Sigmoid colon (tissue), 7 donors: ENCODE results near the gene DENND2A. TPM values are rescaled to one million over a fixed set of nuclear protein-coding genes. Genes with fewer than 3 reads are reported as not detected.

ENCODE experiments used
- DNase-seq: peaks from one replicate; pipeline ENCODE4 v3.0.0-alpha.2; 2019
- H3K27ac ChIP-seq, 4 donors: fragments of 200-600 bp; sonication (generic); one replicate each; pipeline ENCODE4 v1.5.1; 2016 to 2019; ENCODE audit warnings: mild to moderate bottlenecking in 1 of 4
- H3K27me3 ChIP-seq, 3 donors: fragments of 200-600 bp; sonication (generic); one replicate each; pipeline ENCODE4 v1.5.1; 2019; ENCODE audit warnings: mild to moderate bottlenecking in 1 of 3
- H3K36me3 ChIP-seq, 4 donors: fragments of 200-600 bp; sonication (generic); one replicate each; pipeline ENCODE4 v1.5.1; 2016 to 2019
- H3K4me1 ChIP-seq, 4 donors: fragments of 200-600 bp; sonication (generic); one replicate each; pipeline ENCODE4 v1.5.1; 2017 to 2019
- H3K4me3 ChIP-seq, 4 donors: fragments of 200-600 bp; sonication (generic); one replicate each; pipeline ENCODE4 v1.5.1; 2017 to 2019; ENCODE audit warnings: mild to moderate bottlenecking in 2 of 4, moderate library complexity in 1 of 4
- H3K9me3 ChIP-seq, 4 donors: fragments of 200-600 bp in 3 of 4; sonication (generic) in 3 of 4; one replicate each; pipeline versions ENCODE4 v1.5.1 to v1.6.1; 2013 to 2019
- CTCF ChIP-seq, 4 experiments: fragments of 450-650 bp in 3 of 4; fragments of 200-600 bp in 1 of 4; IDR thresholded peaks; one replicate each; pipeline ENCODE4 v1.5.1; 2016 to 2019; ENCODE audit warnings: antibody characterized with exemption in 4 of 4, mild to moderate bottlenecking in 3 of 4, moderate library complexity in 2 of 4
- EP300 ChIP-seq, 4 donors: sonication (generic); formaldehyde crosslinking; IDR thresholded peaks; one replicate each; pipeline ENCODE4 v1.6.1; 2017; ENCODE audit warnings: antibody characterized with exemption in 4 of 4
- POLR2A ChIP-seq, 2 donors: fragments of 450-650 bp; IDR thresholded peaks; one replicate each; pipeline ENCODE4 v1.6.1; 2016; ENCODE audit warnings: antibody characterized with exemption in 2 of 2, mild to moderate bottlenecking in 2 of 2, moderate library complexity in 2 of 2
- POLR2AphosphoS5 ChIP-seq, 4 donors: sonication (generic); formaldehyde crosslinking; IDR thresholded peaks; one replicate each; pipeline ENCODE4 v1.6.1; 2017; ENCODE audit warnings: antibody characterized with exemption in 4 of 4
- WGBS, 2 donors: extraction: QIAGEN DNeasy Blood & Tissue Kit; methylation state at CpG; one replicate each; pipeline ENCODE4 v1.1.7; 2013; 5-methylcytosine and 5-hydroxymethylcytosine counted together
- intact Hi-C: fragments of 100-400 bp; cut with DNase I; formaldehyde crosslinking; loops from one replicate; pipeline ENCODE4 v1.15.1; 2023
- polyA plus RNA-seq, 3 donors: library from polyadenylated mRNA; stranded (reverse); fragments of 200-250 nt; gene quantifications; one replicate each; pipeline ENCODE4 v1.2.3, GENCODE V29; 2013
- total RNA-seq, 4 donors: library from RNA; depleted of rRNA; stranded (reverse); fragments of >200 nt; gene quantifications; one replicate each; pipeline ENCODE4 v1.1.0, GENCODE V29; 2016
- donor health status: healthy with polysubstance abuse.
- donor health status: Bipolar disorder and iron deficiency.
- donor health status: healthy.

Gene DENND2A, protein sequence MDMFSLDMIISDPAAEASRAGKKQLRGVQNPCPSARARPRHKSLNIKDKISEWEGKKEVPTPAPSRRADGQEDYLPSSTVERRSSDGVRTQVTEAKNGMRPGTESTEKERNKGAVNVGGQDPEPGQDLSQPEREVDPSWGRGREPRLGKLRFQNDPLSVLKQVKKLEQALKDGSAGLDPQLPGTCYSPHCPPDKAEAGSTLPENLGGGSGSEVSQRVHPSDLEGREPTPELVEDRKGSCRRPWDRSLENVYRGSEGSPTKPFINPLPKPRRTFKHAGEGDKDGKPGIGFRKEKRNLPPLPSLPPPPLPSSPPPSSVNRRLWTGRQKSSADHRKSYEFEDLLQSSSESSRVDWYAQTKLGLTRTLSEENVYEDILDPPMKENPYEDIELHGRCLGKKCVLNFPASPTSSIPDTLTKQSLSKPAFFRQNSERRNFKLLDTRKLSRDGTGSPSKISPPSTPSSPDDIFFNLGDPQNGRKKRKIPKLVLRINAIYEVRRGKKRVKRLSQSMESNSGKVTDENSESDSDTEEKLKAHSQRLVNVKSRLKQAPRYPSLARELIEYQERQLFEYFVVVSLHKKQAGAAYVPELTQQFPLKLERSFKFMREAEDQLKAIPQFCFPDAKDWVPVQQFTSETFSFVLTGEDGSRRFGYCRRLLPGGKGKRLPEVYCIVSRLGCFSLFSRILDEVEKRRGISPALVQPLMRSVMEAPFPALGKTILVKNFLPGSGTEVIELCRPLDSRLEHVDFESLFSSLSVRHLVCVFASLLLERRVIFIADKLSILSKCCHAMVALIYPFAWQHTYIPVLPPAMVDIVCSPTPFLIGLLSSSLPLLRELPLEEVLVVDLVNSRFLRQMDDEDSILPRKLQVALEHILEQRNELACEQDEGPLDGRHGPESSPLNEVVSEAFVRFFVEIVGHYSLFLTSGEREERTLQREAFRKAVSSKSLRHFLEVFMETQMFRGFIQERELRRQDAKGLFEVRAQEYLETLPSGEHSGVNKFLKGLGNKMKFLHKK
- 10 to 100 TPM in 3 of 4 donors, 1 to 10 TPM in 1; 7.6 to 38.8 (median 13.6) TPM for total RNA-seq
- 10 to 100 TPM in 1 of 3 donors, 1 to 10 TPM in 2; 6.2 to 22.2 (median 7.2) TPM for polyA plus RNA-seq

DNA sequence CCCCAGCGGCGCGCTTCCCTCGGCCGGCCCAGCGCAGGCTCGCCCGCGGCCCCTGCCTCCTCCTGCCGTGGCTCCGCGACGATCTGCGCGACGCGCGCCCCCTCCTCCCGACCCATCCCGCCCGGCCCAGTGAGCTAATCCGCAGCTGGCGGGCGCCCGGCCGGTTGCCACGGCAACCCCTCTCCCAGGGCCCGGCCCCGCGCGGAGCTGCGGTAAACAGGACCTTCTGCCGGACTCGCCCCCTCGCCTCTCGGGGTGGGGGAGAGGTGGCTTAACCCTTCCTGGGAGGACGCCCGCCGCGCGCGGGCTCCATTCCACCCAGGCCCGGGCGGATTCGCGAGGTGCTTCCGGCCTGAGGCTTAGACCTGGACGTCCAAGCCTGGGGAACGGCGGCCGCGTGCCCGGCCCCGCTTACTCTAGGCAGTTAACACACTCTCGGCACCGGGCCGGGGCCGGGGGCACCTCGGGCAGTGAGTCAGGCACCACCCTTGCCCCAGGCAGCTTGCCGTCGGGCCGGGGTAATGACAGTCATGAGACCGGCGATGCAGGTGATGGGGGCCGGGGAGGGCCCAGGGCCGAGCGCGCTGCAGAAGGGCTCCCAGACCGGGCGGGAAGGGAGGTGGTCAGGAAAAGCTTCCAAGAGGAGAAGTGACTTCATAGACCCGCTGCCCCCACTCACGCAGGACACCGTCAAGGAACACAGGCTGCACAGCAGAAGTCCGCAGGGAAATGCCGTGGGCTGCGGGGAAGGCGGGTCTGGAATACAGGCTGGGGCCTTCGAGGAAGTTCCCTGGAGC, at the start of gene DENND2A:
DENND2A (minus strand) TSS at position 87 of the 797 bp plus-strand sequence. CDS start 38,416 bp downstream, outside the sequence.
- H3K9me3 ChIP-seq: no peaks in the 10 kb centered on the region
- H3K4me1 ChIP-seq: peaks cover 0 to 44% (median 32%) of the 10 kb centered on the region in 4 donors
- peak within 1 kb of the TSS; percentile 79 to 94 (median 83) for H3K27ac ChIP-seq
- no peaks in the 10 kb centered on the region for H3K36me3 ChIP-seq
- 8 to 14% methylated on average over 78 of the region's 78 CpGs for WGBS, 2 donors
- intact Hi-C loops: no loop called here
- peak; percentile 93 for DNase-seq
- peak within 1 kb of the TSS; percentile 32 to 70 (median 56) for H3K4me3 ChIP-seq
- no peak for TF ChIP-seq CTCF (IDR thresholded peaks at IDR 0.05)
- TF ChIP-seq POLR2A (IDR thresholded peaks at IDR 0.05): no peak
- peak in 1 of 4 donors; percentile 17 for TF ChIP-seq EP300 (IDR thresholded peaks at IDR 0.05)
- TF ChIP-seq POLR2AphosphoS5 (IDR thresholded peaks at IDR 0.05): peak; percentile 11 to 66 (median 32)
- H3K27me3 ChIP-seq: peaks cover 0 to 34% (median 21%) of the 10 kb centered on the region in 3 donors

DNA sequence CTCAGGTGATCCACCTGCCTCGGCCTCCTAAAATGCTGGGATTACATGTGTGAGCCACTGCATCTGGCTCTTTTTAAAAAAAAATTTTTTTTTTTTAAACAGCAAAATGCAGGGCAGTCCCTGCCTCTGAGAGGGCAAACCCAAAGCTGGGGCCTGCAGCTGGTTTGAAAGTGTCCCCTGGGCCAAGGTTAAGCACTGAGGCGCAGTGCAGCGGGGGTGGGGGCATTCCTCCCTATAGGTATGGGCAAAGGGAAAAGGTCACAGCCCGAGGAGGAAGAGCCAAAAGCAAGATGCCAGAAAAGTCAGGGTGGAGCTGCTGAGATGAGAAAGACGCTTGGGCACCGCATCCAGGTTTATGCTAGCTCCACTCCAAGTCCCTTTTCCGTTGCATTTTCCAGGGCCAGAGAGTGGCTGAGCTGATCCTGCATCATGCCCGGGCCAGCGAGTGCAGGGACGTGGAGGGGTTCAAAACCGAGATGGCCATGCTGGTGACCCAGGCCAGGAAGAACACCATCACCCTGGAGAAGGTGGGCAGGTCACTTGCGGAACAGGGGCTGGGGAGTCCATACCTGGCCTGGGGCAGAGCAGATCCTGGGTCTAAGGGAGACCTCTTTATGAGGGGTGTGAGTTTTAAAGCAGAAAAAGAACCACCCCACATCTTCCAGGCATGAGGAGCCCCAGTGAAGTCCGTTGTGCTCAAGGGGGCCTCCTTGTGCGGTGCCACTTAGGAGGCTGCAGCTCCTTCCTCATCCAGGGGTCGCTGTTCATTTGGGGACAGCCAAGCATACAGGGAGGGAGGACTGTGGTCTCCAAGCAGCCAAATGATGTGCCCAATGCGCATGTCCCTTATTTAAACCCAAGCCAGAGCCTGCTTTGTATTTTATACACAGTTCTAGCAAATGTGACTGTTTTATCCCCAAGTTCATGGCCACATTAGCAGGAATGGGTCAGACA, 48.9 kb upstream of the DENND2A start:
- TF ChIP-seq POLR2AphosphoS5 (IDR thresholded peaks at IDR 0.05): no peak
- TF ChIP-seq POLR2A (IDR thresholded peaks at IDR 0.05): no peak
- TF ChIP-seq EP300 (IDR thresholded peaks at IDR 0.05): no peak
- no peak for TF ChIP-seq CTCF (IDR thresholded peaks at IDR 0.05)
- H3K27me3 ChIP-seq: no peaks in the 10 kb centered on the region
- intact Hi-C loops: no loop called here
- WGBS, 2 donors: 95 to 96% methylated on average over 16 of the region's 16 CpGs
- H3K36me3 ChIP-seq: peaks cover 0 to 82% (median 21%) of the 10 kb centered on the region in 4 donors
- H3K27ac ChIP-seq: no peak overlapping the region
- H3K4me3 ChIP-seq: no peak overlapping the region
- DNase-seq: peak; percentile 46
- no peaks in the 10 kb centered on the region for H3K4me1 ChIP-seq
- H3K9me3 ChIP-seq: no peaks in the 10 kb centered on the region

DNA sequence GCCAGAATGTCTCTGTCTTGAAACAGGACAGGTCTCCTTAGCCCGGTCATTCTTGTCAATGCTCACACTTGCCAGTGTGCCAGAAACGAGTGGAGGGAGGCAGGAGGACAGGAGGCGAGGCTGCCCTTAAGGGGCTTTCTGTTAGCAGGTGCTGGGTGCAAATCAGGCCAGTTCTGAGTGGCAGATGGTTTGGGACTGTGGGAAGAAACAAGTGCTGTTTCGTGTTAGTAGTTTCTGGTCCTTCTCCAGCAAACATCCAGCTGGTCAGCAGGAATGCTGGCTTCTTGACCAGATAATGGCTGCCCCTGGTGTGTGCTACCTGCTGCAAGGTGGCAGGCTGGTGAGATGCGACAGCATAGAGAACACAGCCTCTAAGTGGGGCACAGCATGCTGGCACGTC, 47.7 kb upstream of the DENND2A start:
- no peak overlapping the region for H3K4me3 ChIP-seq
- H3K36me3 ChIP-seq: peaks cover 0 to 91% (median 23%) of the 10 kb centered on the region in 4 donors
- no peak overlapping the region for H3K27ac ChIP-seq
- H3K4me1 ChIP-seq: no peaks in the 10 kb centered on the region
- no peak for DNase-seq
- 94% methylated on average over 6 of the region's 6 CpGs for WGBS, 2 donors
- H3K27me3 ChIP-seq: no peaks in the 10 kb centered on the region
- intact Hi-C loops: no loop called here
- TF ChIP-seq CTCF (IDR thresholded peaks at IDR 0.05): no peak
- TF ChIP-seq EP300 (IDR thresholded peaks at IDR 0.05): no peak
- TF ChIP-seq POLR2A (IDR thresholded peaks at IDR 0.05): no peak
- H3K9me3 ChIP-seq: no peaks in the 10 kb centered on the region
